ENCODE results near the gene EFNB3. TPM values are rescaled to one million over a fixed set of nuclear protein-coding genes. Genes with fewer than 3 reads are reported as not detected.
A peak's percentile ranks its signal among the peaks of the same experiment; 100 is the strongest.

EFNB3 gene
- total and polyA plus RNA-seq, 2 of the 4 experiments (the other 2 are of a cell fraction), result 0.54 to 2.0 TPM

DNA sequence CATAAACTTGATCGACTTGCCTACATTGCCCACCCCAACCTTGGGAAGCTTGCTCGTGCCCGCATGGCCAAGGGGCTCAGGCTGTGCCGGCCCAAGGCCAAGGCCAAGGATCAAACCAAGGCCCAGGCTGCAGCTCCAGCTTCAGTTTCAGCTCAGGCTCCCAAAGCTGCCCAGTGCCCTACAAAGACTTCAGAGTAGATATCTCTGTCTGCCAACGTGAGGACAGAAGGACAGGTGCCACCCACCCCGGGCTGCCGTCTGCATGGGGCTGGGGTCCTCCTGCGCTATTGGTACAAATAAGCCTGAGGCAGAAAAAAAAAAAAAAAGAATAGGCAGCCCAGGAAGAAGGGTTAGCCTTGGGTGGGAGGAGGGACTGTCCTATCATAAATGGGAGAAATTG lies 49.7 kb downstream of the EFNB3 start:
- POLR2A ChIA-PET (ENCODE audit: unreplicated experiment), result no interaction called here
- H4K91ac ChIP-seq (ENCODE audit: insufficient read depth, low read depth, low read length), result no peak overlapping the region
- no peaks in the 10 kb centered on the region for H3K9me3 ChIP-seq (ENCODE audit: control insufficient read depth, insufficient read depth, low read length)
- no peak overlapping the region for H3K18ac ChIP-seq (ENCODE audit: low read depth, low read length)
- H3K56ac ChIP-seq (ENCODE audit: extremely low read depth, insufficient read depth, low read length), result no peak overlapping the region
- in situ Hi-C loops (cut with MboI; ENCODE audit: low sequenced_read_pairs), result no loop called here
- 0 out of 2 replicates have a peak overlapping the region, but pooled peaks have one; percentile 7 for H2AK5ac ChIP-seq (ENCODE audit: low read depth, low read length)
- H2AFZ ChIP-seq (replicated peaks; ENCODE audit: low read length, poor library complexity), result no peak overlapping the region
- CTCF ChIA-PET, result no interaction called here
- H3K4me1 ChIP-seq (ENCODE audit: control insufficient read depth, insufficient read depth, low read length), result peaks cover 9% of the 10 kb centered on the region
- H2BK5ac ChIP-seq (ENCODE audit: low read depth, low read length, poor library complexity, severe bottlenecking), result no peak overlapping the region
- no peak overlapping the region for H2BK20ac ChIP-seq (ENCODE audit: low read depth, low read length)
- no peak overlapping the region for H2BK15ac ChIP-seq (ENCODE audit: low read depth, low read length)
- H4K20me1 ChIP-seq (ENCODE audit: insufficient read depth, low read length), result no peaks in the 10 kb centered on the region
- H2AK9ac ChIP-seq (replicated peaks; ENCODE audit: low read depth, low read length, poor library complexity), result no peak overlapping the region
- TF ChIP-seq CEBPB (IDR thresholded peaks at IDR 0.05; ENCODE audit: low read depth, low read length) (no peak), FOS (IDR thresholded peaks at IDR 0.05; ENCODE audit: low read depth, low read length) (no peak), POLR2A (IDR thresholded peaks at IDR 0.05; ENCODE audit: low read depth, low read length) (no peak), CHD1 (IDR thresholded peaks at IDR 0.05; ENCODE audit: low read depth, low read length) (no peak), NFE2L2 (IDR thresholded peaks at IDR 0.05; ENCODE audit: low read depth, low read length) (no peak), MAFK (IDR thresholded peaks at IDR 0.05; ENCODE audit: low read depth, low read length) (no peak), MXI1 (IDR thresholded peaks at IDR 0.05; ENCODE audit: borderline replicate concordance, low read depth, low read length) (no peak), RFX5 (IDR thresholded peaks at IDR 0.05; ENCODE audit: low read depth, low read length) (no peak), RCOR1 (IDR thresholded peaks at IDR 0.05; ENCODE audit: insufficient replicate concordance, low read length) (no peak)
- TF ChIP-seq, protein P1, sequence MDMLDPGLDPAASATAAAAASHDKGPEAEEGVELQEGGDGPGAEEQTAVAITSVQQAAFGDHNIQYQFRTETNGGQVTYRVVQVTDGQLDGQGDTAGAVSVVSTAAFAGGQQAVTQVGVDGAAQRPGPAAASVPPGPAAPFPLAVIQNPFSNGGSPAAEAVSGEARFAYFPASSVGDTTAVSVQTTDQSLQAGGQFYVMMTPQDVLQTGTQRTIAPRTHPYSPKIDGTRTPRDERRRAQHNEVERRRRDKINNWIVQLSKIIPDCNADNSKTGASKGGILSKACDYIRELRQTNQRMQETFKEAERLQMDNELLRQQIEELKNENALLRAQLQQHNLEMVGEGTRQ (IDR thresholded peaks at IDR 0.05; ENCODE audit: low read depth, low read length), result no peak
- TF ChIP-seq, protein P2, sequence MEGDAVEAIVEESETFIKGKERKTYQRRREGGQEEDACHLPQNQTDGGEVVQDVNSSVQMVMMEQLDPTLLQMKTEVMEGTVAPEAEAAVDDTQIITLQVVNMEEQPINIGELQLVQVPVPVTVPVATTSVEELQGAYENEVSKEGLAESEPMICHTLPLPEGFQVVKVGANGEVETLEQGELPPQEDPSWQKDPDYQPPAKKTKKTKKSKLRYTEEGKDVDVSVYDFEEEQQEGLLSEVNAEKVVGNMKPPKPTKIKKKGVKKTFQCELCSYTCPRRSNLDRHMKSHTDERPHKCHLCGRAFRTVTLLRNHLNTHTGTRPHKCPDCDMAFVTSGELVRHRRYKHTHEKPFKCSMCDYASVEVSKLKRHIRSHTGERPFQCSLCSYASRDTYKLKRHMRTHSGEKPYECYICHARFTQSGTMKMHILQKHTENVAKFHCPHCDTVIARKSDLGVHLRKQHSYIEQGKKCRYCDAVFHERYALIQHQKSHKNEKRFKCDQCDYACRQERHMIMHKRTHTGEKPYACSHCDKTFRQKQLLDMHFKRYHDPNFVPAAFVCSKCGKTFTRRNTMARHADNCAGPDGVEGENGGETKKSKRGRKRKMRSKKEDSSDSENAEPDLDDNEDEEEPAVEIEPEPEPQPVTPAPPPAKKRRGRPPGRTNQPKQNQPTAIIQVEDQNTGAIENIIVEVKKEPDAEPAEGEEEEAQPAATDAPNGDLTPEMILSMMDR (conservative IDR thresholded peaks at IDR 0.05; ENCODE audit: low read depth, low read length), result no peak
- no peak overlapping the region for H3K23ac ChIP-seq (ENCODE audit: low read depth, low read length)
- H3K9ac ChIP-seq (ENCODE audit: low read depth, low read length), result no peak overlapping the region
- no peak overlapping the region for H4K8ac ChIP-seq (ENCODE audit: low read depth in 2 of 2, low read length in 2 of 2)
- intact Hi-C loops (cut with micrococcal nuclease), result no loop called here
- H3K4me3 ChIP-seq (ENCODE audit: insufficient read depth, low read depth, low read length), result no peak overlapping the region
- 94% methylated on average over 3 of the region's 8 CpGs; no CpG with 5 or more reads in 1 of the 2 experiments for WGBS, 2 experiments (ENCODE audit: extremely low coverage in 2 of 2, insufficient read length in 1 of 2)
- no peaks in the 10 kb centered on the region for H3K27me3 ChIP-seq (ENCODE audit: control insufficient read depth, insufficient read depth, low read length)
- H3K9me1 ChIP-seq (ENCODE audit: insufficient read depth, low read length), result no peaks in the 10 kb centered on the region
- no peak for DNase-seq
- dilution Hi-C loops (cut with HindIII; ENCODE audit: low sequenced_read_pairs, unreplicated experiment), result no loop called here
- H3K14ac ChIP-seq (replicated peaks; ENCODE audit: low read depth, low read length), result no peak overlapping the region
- H2BK120ac ChIP-seq (ENCODE audit: low read depth, low read length), result no peak overlapping the region
- no peak overlapping the region; the same call in 1 of the 2 replicates for H3K4ac ChIP-seq (ENCODE audit: low read depth, low read length)
- no peak overlapping the region for H3K27ac ChIP-seq (ENCODE audit: insufficient read depth, low read length)
- no peak overlapping the region for H4K5ac ChIP-seq (ENCODE audit: low read depth, low read length)
- ATAC-seq (ENCODE audit: low read depth), result no peak
- no peaks in the 10 kb centered on the region for H3K79me1 ChIP-seq (ENCODE audit: low read depth in 1 of 2, low read length in 2 of 2)
- H3K36me3 ChIP-seq (ENCODE audit: control insufficient read depth, insufficient read depth, low read length), result no peaks in the 10 kb centered on the region
- H3K4me2 ChIP-seq (ENCODE audit: low read depth, low read length), result no peak overlapping the region
- BruUV-seq (replicated peaks), result no TSS peak
